K562 (cell line): ENCODE results near the gene WDR76. TPM values are rescaled to one million over a fixed set of nuclear protein-coding genes. Genes with fewer than 3 reads are reported as not detected.

ENCODE experiments used
- ARNT ChIP-seq, 2 experiments: fragments of 450-650 bp; IDR thresholded peaks; 2 replicates each; pipeline ENCODE4 v1.6.1; 2016; ENCODE audit warnings: mild to moderate bottlenecking in 1 of 2
- BRD4 ChIP-seq: fragments of 200-600 bp; sonication (generic); IDR thresholded peaks from 2 replicates; pipeline ENCODE4 v1.6.1; 2017; ENCODE audit warnings: inconsistent platforms
- CHD2 ChIP-seq: IDR thresholded peaks from 2 replicates; pipeline ENCODE4 v1.6.1; 2011; ENCODE audit warnings: low read depth, low read length
- CREB1 ChIP-seq, 2 experiments: sonication (generic) in 1 of 2; formaldehyde crosslinking in 1 of 2; IDR thresholded peaks; 2 replicates each; pipeline versions ENCODE4 v1.6.1 to v1.8.0; 2012 to 2022; ENCODE audit warnings: inconsistent platforms in 1 of 2, mild to moderate bottlenecking in 1 of 2, missing genetic modification reagents in 1 of 2, moderate library complexity in 1 of 2
- CREB3L1 ChIP-seq: fragments of 450-650 bp; IDR thresholded peaks from 2 replicates; pipeline ENCODE4 v1.6.1; 2014; ENCODE audit warnings: low read depth, mild to moderate bottlenecking, moderate library complexity, borderline replicate concordance
- LCOR ChIP-seq: sonication (generic); formaldehyde crosslinking; IDR thresholded peaks from 2 replicates; pipeline ENCODE4 v1.8.0; 2022; ENCODE audit warnings: mild to moderate bottlenecking, missing genetic modification reagents
- NFE2L1 ChIP-seq: fragments of 450-650 bp; IDR thresholded peaks from 2 replicates; pipeline ENCODE4 v1.6.1; 2016; ENCODE audit warnings: missing genetic modification characterization, low read depth, mild to moderate bottlenecking, missing compliant biosample characterization, moderate library complexity, borderline replicate concordance
- NRF1 ChIP-seq, 2 experiments: fragments of 450-650 bp; IDR thresholded peaks in 1 of 2; conservative IDR thresholded peaks in 1 of 2; 2 replicates each; pipeline ENCODE4 v1.6.1; 2014; ENCODE audit warnings: mild to moderate bottlenecking in 2 of 2
- REST ChIP-seq, 2 experiments: fragments of 450-650 bp; formaldehyde crosslinking in 1 of 2; IDR thresholded peaks; 2 replicates each; pipeline versions ENCODE4 v1.4.0 to v1.6.1; 2014 to 2020; ENCODE audit warnings: mild to moderate bottlenecking in 2 of 2, borderline replicate concordance in 1 of 2, low read depth in 1 of 2
- SIN3A ChIP-seq, 2 experiments: fragments of 150-350 bp in 1 of 2; IDR thresholded peaks; 2 replicates each; pipeline ENCODE4 v1.6.1; 2011 to 2016; ENCODE audit warnings: borderline replicate concordance in 2 of 2, low read depth in 2 of 2, low read length in 2 of 2, mild to moderate bottlenecking in 2 of 2, moderate library complexity in 2 of 2; ENCODE audit not compliant: control insufficient read depth in 1 of 2
- TCFL5 ChIP-seq: fragments of 250-450 bp; sonication (Bioruptor Pico); conservative IDR thresholded peaks from 2 replicates; pipeline ENCODE4 v1.6.1; 2021; ENCODE audit warnings: mild to moderate bottlenecking, moderate library complexity, matching md5 sums
- YY1 ChIP-seq, 3 experiments: IDR thresholded peaks; 2 replicates each; pipeline ENCODE4 v1.6.1; 2011; ENCODE audit warnings: low read length in 2 of 3, mild to moderate bottlenecking in 2 of 3, moderate library complexity in 2 of 3, borderline replicate concordance in 1 of 3, control low read depth in 1 of 3, low read depth in 1 of 3; ENCODE audit not compliant: insufficient read depth in 3 of 3, insufficient replicate concordance in 2 of 3, control insufficient read depth in 1 of 3, insufficient read length in 1 of 3; ENCODE audit errors: extremely low read depth in 1 of 3
- ZFX ChIP-seq: sonication (generic); formaldehyde crosslinking; IDR thresholded peaks from 2 replicates; pipeline ENCODE4 v1.8.0; 2022; ENCODE audit warnings: mild to moderate bottlenecking, missing genetic modification reagents, moderate library complexity
- ZNF316 ChIP-seq: fragments of 450-650 bp; IDR thresholded peaks from 2 replicates; pipeline ENCODE4 v1.6.1; 2016
- ZNF511 ChIP-seq: sonication (generic); formaldehyde crosslinking; IDR thresholded peaks from 2 replicates; pipeline ENCODE4 v1.8.0; 2022; ENCODE audit warnings: mild to moderate bottlenecking, missing genetic modification reagents
- polyA plus RNA-seq, 8 experiments: library from polyadenylated mRNA; depleted of rRNA in 4 of 8; stranded (reverse) in 5 of 8; unstranded in 3 of 8; fragments of >200 nt; fragmentation: Nextera tagmentation in 2 of 8; fragmentation: Illumina TruSeq in 1 of 8; extraction: Ambion mirVana in 2 of 8; extraction: Trizol in 1 of 8; gene quantifications; 2 replicates each; pipeline versions ENCODE4 v1.2.1 to v1.2.3, GENCODE V29; 2011 to 2014; ENCODE audit warnings: inconsistent platforms in 1 of 8, missing spikeins in 1 of 8
- total RNA-seq, 7 experiments: library from RNA; depleted of rRNA in 6 of 7; stranded (reverse); fragments of >200 nt in 6 of 7; fragmentation: Illumina TruSeq in 2 of 7; extraction: Trizol in 2 of 7; gene quantifications; 2 replicates each; pipeline versions ENCODE4 v1.2.1 to v1.2.3, GENCODE V29; 2011 to 2021; ENCODE audit warnings: low replicate concordance in 1 of 7

WDR76 gene
- total and polyA plus RNA-seq, 9 of the 15 experiments (the other 6 are each of a cell fraction or from before 2014, with no cell fraction given) = 9.8 to 69.5 (median 44.4) TPM

- TF ChIP-seq REST (IDR thresholded peaks at IDR 0.05; ENCODE audit: borderline replicate concordance) = peak; percentile 95
- TF ChIP-seq REST (CRISPR knock-in tag; IDR thresholded peaks at IDR 0.05; ENCODE audit: low read depth) = peak; percentile 56; the same call in 1 of the 2 replicates
- TF ChIP-seq LCOR (CRISPR knock-in tag) = peak; percentile 35; the same call in 1 of the 2 replicates
- TF ChIP-seq ARNT (IDR thresholded peaks at IDR 0.05) = 0 out of 4 replicates have a peak, but pooled peaks of 1 of the 2 experiments have one; percentile 24
- TF ChIP-seq ZFX = peak; percentile 75; the same call in 1 of the 2 replicates
- TF ChIP-seq YY1 (IDR thresholded peaks at IDR 0.05; ENCODE audit: borderline replicate concordance in 1 of 3, control insufficient read depth in 1 of 3, extremely low read depth in 1 of 3, insufficient read depth in 3 of 3, insufficient read length in 1 of 3, insufficient replicate concordance in 2 of 3, low read depth in 1 of 3, low read length in 2 of 3) = peak; percentile 29 to 82 (median 58)
- no peak for TF ChIP-seq NFE2L1 (tag)
- TF ChIP-seq NRF1 (conservative IDR thresholded peaks at IDR 0.05 in 1 of 2, IDR thresholded peaks at IDR 0.05 in 1 of 2) = peak; percentile 83 to 86
- peak; percentile 88; the same call in 1 of the 2 replicates for TF ChIP-seq BRD4
- TF ChIP-seq CREB3L1 = peak; percentile 96
- peak; percentile 42 to 65; a peak in 2 of 4 replicates for TF ChIP-seq SIN3A (IDR thresholded peaks at IDR 0.05; ENCODE audit: borderline replicate concordance in 2 of 2, control insufficient read depth in 1 of 2, low read depth in 2 of 2, low read length in 2 of 2)
- peak; percentile 18; the same call in 1 of the 2 replicates for TF ChIP-seq CHD2
- TF ChIP-seq CREB1 (IDR thresholded peaks at IDR 0.05) = peak; percentile 77
- peak; percentile 81 for TF ChIP-seq CREB1 (CRISPR knock-in tag; IDR thresholded peaks at IDR 0.05)
- peak; percentile 14; the same call in 1 of the 2 replicates for TF ChIP-seq ZNF316
- TF ChIP-seq TCFL5 = no peak
- peak; percentile 53; the same call in 1 of the 2 replicates for TF ChIP-seq ZNF511 (CRISPR knock-in tag)
These were observed 34.6 kb upstream of the WDR76 start, which contains the start of gene SERF2 (continued) for GRCh38 chr15:43791993-43792760.
